ENCODE data around the gene ENOSF1. TPM values are rescaled to one million over a fixed set of nuclear protein-coding genes. Genes with fewer than 3 reads are reported as not detected.

ENOSF1 gene
- total and polyA plus RNA-seq, 2 of the 13 experiments (the other 11 are each of a cell fraction or from before 2014, with no cell fraction given) = 37.6 to 40.1 TPM

- no peak for TF ChIP-seq ZNF260 (CRISPR knock-in tag; IDR thresholded peaks at IDR 0.05; ENCODE audit: borderline replicate concordance, low read depth)
- no peak for TF ChIP-seq MBNL3 (CRISPR knock-in tag; conservative IDR thresholded peaks at IDR 0.05)
- TF ChIP-seq STAT6 (CRISPR knock-in tag; IDR thresholded peaks at IDR 0.05; ENCODE audit: borderline replicate concordance) = no peak
- TF ChIP-seq REST (IDR thresholded peaks at IDR 0.05; ENCODE audit: borderline replicate concordance in 1 of 2, low read depth in 1 of 2, low read length in 2 of 2) = no peak
- no peak for TF ChIP-seq TCF7L2 (IDR thresholded peaks at IDR 0.05; ENCODE audit: low read depth, low read length)
- no peak for TF ChIP-seq ZNF326 (CRISPR knock-in tag; IDR thresholded peaks at IDR 0.05; ENCODE audit: borderline replicate concordance)
- no peak for TF ChIP-seq PBX3 (CRISPR knock-in tag; IDR thresholded peaks at IDR 0.05; ENCODE audit: borderline replicate concordance)
- TF ChIP-seq FOXO1 (CRISPR knock-in tag; IDR thresholded peaks at IDR 0.05) = peak; percentile 24; the same call in 1 of the 2 replicates
- TF ChIP-seq MYNN (CRISPR knock-in tag; IDR thresholded peaks at IDR 0.05; ENCODE audit: low read depth) = no peak
- TF ChIP-seq CTCF (CRISPR knock-in tag; IDR thresholded peaks at IDR 0.05) = no peak
- TF ChIP-seq ZNF850 (CRISPR knock-in tag; conservative IDR thresholded peaks at IDR 0.05) = no peak
- no peak for TF ChIP-seq ZNF337 (CRISPR knock-in tag; IDR thresholded peaks at IDR 0.05; ENCODE audit: borderline replicate concordance, low read depth)
- no peak for TF ChIP-seq ZNF550 (CRISPR knock-in tag; IDR thresholded peaks at IDR 0.05; ENCODE audit: borderline replicate concordance)
- TF ChIP-seq ETV5 (CRISPR knock-in tag; IDR thresholded peaks at IDR 0.05; ENCODE audit: borderline replicate concordance) = peak; percentile 35; the same call in 1 of the 2 replicates
- peak; percentile 41; the same call in 1 of the 2 replicates for TF ChIP-seq ZNF564 (CRISPR knock-in tag; IDR thresholded peaks at IDR 0.05)
- TF ChIP-seq PBX2 (CRISPR knock-in tag; IDR thresholded peaks at IDR 0.05) = no peak
Measured at GRCh38 chr18:657311-658000, 55.0 kb downstream of the ENOSF1 start, which contains the start of gene TYMS (continued).

Measured in HepG2 (cell line).